ENCODE data around the gene ATP5PF.
"Not testable (repeated sequence)": the region's sequence is repeated elsewhere in the genome, so short reads cannot be mapped to it uniquely, and the experiment has no call there.

Gene ATP5PF

DNA sequence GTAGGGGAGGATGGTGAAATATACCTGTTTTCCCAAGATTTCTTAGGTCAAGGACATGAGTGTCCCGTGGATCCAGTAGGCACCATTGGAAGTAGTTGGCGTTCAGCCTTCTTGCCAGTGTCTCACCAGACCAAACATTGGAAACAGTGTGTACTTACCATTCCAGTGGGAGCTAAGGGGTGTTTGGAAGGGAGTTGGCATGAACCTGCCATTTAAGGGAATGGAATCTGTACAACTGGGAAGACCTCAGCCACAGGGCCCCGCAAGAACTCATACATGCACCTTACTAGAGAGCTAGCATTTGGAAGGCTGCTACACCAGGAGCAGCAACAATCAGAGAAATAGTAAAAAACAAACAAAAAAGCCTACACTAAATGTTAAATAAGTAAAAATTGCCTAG lies 12.7 kb downstream of the ATP5PF start:
- DNase-seq, result no peak

- no peak for DNase-seq
These were observed 17.1 kb downstream of the ATP5PF start for GRCh38 chr21:25717491-25718147.

- not testable (repeated sequence) for DNase-seq
These were observed 20.6 kb downstream of the ATP5PF start for GRCh38 chr21:25714066-25714465.

- no peak for DNase-seq
These were observed 24.2 kb downstream of the ATP5PF start for GRCh38 chr21:25710550-25710949.

DNA sequence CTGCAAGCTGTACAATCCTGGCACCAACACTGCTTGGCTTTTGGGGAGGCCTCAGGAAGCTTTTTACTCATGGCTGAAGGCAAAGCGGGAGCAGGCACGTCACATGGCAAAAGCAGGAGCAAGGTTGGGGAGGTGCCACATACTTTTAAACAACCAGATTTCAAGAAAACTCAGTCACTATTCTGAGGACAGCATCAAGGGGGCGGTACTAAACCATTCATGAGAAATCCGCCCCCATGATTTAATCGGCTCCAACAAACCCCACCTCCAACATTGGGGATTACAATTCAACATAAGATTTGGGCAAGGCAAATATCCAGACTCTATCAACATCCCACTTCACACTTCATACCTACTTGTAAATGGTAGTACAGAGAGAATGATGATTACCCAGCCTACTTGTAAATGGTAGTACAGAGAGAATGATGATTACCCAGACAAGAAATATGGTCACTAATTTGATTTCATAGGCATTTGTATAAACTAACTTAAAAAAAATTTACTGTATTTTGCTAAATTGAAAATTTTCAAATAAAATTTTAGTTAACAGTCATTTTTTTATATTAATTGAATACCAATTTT lies 24.9 kb downstream of the ATP5PF start:
- no peak for DNase-seq

DNA sequence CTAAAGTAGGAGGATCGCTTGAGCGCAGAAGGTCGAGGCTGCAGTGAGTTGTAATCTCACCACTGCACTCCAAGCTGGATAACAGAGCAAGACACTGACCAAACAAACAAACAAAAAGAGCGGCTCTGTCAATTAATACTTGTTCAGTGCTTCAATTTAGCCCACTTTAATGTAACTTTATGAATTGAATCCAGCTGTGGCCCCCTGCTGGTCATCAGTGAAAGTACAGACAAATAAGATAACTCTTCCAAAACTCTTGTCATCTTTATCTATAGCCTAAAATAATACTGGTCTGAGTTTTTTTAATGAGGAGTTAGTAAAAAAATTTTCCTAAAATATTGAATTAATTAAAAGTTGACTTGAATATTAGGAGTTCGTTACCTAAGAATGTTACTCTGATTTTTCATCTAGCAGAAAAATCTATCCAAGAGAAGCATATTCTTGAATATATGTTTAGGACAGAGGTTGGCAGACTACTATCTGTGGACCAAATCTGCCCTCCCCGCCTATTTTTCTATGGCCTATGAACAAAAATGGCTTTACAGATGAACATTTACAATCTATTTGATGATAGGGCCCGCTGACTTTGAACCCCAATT lies 26.1 kb downstream of the ATP5PF start:
- DNase-seq, result no peak

GRCh38 chr21:25701529-25701928 lies 33.2 kb downstream of the ATP5PF start:
- DNase-seq, result no peak

- no peak for DNase-seq
These were observed 34.0 kb downstream of the ATP5PF start for GRCh38 chr21:25700741-25701140.

DNA sequence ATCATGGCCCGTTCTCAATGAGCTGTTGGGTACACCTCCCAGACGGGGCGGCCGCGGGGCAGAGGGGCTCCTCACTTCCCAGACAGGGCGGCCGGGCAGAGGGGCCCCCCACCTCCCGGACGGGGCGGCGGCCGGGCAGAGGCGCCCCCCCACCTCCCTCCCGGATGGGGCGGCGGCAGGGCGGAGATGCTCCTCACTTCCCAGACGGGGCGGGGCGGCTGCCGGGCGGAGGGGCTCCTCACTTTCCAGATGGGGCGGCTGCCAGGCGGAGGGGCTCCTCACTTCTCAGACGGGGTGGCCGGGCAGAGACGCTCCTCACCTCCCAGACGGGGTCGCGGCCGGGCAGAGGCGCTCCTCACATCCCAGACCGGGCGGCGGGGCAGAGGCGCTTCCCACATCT lies 39.2 kb downstream of the ATP5PF start:
- not testable (repeated sequence) for DNase-seq

DNA sequence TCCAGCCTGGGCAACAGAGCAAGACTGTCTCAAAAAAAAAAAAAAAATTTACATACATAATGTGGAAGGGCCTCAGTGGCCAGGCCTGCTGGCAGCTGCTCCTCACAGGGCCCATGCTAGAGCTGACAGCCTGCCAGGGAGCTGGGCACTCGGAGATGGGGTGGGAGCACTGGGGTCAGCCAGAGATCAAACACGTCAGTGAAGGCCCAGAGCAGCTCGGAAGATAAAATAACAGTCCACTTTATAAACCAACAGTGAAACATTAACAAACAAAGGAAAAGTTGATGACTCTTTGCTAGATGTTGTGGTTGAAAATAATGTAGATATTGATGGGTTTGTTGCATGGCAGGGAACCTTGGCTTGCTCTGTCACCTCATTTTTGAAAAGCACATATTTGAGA lies 42.7 kb downstream of the ATP5PF start:
- DNase-seq, result no peak

DNA sequence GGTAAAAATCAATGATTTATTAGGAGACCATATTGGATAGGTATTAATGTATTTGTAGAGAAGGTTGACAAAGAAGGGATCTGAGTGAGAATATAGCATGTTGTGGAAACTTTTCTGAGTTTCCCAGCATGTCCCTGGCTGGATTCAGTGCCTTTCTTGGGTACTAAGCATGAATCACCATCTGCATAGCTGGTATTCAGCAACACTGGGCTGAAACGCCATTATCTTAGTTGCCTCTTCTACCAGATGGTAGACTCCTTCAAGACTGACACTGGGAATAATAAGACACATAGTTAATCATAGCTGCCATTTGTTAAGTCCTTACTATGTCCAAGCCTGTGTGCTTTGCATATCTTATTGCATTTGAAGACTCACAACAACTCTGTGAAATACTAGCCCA lies 45.5 kb downstream of the ATP5PF start:
- no peak for DNase-seq

- no peak for DNase-seq
These were observed 46.2 kb downstream of the ATP5PF start for GRCh38 chr21:25688275-25689155.

DNA sequence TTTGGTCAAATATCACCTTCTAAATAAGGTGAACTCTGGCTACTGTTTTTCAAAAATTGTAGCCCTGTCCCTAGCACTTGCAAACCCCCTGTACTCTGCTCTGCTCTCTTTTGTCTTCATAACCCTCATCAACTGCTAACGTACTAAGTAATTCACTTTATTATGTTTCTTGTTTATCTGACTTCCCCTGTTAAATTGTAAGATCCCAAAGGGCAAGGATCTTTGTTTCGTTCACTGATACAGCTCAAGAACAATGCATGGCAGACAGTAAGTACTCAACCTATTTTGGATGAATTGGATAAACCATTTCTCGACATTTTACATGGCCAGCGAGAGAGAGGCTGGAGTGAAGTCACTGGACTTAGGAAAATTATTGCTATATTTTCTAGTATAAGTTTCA lies 46.9 kb downstream of the ATP5PF start:
- DNase-seq, result no peak

DNA sequence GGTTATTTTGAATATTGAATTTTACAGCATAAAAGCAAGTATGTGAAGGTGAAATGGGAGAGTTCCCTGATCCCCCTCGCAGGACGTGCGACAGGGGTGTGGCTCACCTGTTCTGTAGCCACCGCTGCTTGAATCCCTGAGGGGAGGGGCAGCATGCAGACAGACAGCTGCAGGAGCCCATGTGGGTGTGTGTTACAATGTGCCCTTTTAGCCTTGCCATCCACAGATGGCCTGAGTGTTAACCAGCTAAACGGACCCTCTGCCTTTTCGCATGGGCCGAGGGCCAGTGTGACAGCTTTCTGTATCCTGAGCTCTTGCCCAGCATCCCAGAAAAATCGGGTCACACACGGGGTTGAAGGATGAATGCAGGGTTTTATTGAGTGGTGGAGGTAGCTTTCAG lies 52.3 kb downstream of the ATP5PF start:
- no peak for DNase-seq

DNA sequence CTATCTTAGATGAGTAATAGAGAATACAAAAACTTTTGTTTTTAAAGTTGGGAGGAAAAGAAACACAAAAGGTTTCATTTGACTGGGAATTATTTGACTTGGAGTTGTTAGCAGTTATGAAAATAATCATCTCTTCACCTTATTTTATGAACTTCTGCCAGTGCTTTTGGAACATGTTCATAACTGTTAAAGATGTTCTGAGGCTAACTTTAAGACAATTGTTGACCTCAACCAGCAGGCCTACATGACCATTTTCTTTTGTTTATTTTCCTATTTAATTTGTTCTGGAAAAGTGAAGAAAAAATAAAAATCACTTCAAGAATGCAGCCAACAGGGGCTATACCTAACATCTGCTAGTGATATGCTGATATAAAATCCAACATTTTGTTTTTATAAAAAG lies 58.3 kb downstream of the ATP5PF start:
- DNase-seq, result no peak

Data from NCI-H2029 (cell line).